Measurements from ENCODE around the gene SIKE1.
A peak's percentile ranks its signal among the peaks of the same experiment; 100 is the strongest.
"Not testable (repeated sequence)": the region's sequence is repeated elsewhere in the genome, so short reads cannot be mapped to it uniquely, and the experiment has no call there.

Gene SIKE1

GRCh38 chr1:114780344-114781226 lies at the start of gene SIKE1:
SIKE1 (minus strand) TSS chr1:114780685; CDS start chr1:114780607, 78 bp downstream.
- Histone ChIP-seq H3K4me1 (ENCODE audit: control insufficient read depth, low read depth, low read length) (no peaks in the 10 kb centered on the region), H3K36me3 (ENCODE audit: control insufficient read depth, low read depth, low read length) (peaks cover 23% of the 10 kb centered on the region), H3K4me3 (ENCODE audit: low read length) (peak within 1 kb of the TSS; percentile 87), H3K9me3 (ENCODE audit: control insufficient read depth, low read depth, low read length) (no peaks in the 10 kb centered on the region), H3K27ac (ENCODE audit: low read length) (no peak within 1 kb of the TSS), H3K9ac (ENCODE audit: low read length) (peak within 1 kb of the TSS; percentile 72), H3K27me3 (ENCODE audit: control insufficient read depth, insufficient read depth, low read length) (peaks cover 23% of the 10 kb centered on the region)

- H3K27me3 ChIP-seq (ENCODE audit: control insufficient read depth, insufficient read depth, low read length); H3K9me3 ChIP-seq (ENCODE audit: control insufficient read depth, low read depth, low read length); H3K4me1 ChIP-seq (ENCODE audit: control insufficient read depth, low read depth, low read length); H3K27ac ChIP-seq (ENCODE audit: low read length); H3K9ac ChIP-seq (ENCODE audit: low read length); H3K36me3 ChIP-seq (ENCODE audit: control insufficient read depth, low read depth, low read length); H3K4me3 ChIP-seq (ENCODE audit: low read length): not testable (repeated sequence)
These were observed 49.6 kb upstream of the SIKE1 start for GRCh38 chr1:114830075-114830474.

GRCh38 chr1:114828251-114828650 lies 47.8 kb upstream of the SIKE1 start:
- H3K4me3 ChIP-seq (ENCODE audit: low read length): no peak overlapping the region
- no peaks in the 10 kb centered on the region for H3K4me1 ChIP-seq (ENCODE audit: control insufficient read depth, low read depth, low read length)
- H3K27me3 ChIP-seq (ENCODE audit: control insufficient read depth, insufficient read depth, low read length): no peaks in the 10 kb centered on the region
- no peak overlapping the region for H3K27ac ChIP-seq (ENCODE audit: low read length)
- H3K9me3 ChIP-seq (ENCODE audit: control insufficient read depth, low read depth, low read length): peaks cover 9% of the 10 kb centered on the region
- H3K9ac ChIP-seq (ENCODE audit: low read length): no peak overlapping the region
- H3K36me3 ChIP-seq (ENCODE audit: control insufficient read depth, low read depth, low read length): no peaks in the 10 kb centered on the region

- Histone ChIP-seq H3K36me3 (ENCODE audit: control insufficient read depth, low read depth, low read length) (no peaks in the 10 kb centered on the region), H3K9me3 (ENCODE audit: control insufficient read depth, low read depth, low read length) (peaks cover 21% of the 10 kb centered on the region), H3K27ac (ENCODE audit: low read length) (no peak overlapping the region), H3K4me3 (ENCODE audit: low read length) (no peak overlapping the region), H3K4me1 (ENCODE audit: control insufficient read depth, low read depth, low read length) (no peaks in the 10 kb centered on the region), H3K9ac (ENCODE audit: low read length) (no peak overlapping the region), H3K27me3 (ENCODE audit: control insufficient read depth, insufficient read depth, low read length) (no peaks in the 10 kb centered on the region)
These were observed 41.5 kb upstream of the SIKE1 start for GRCh38 chr1:114821978-114822377.

GRCh38 chr1:114820392-114820791 lies 39.9 kb upstream of the SIKE1 start:
- Histone ChIP-seq H3K4me1 (ENCODE audit: control insufficient read depth, low read depth, low read length) (no peaks in the 10 kb centered on the region), H3K4me3 (ENCODE audit: low read length) (no peak overlapping the region), H3K27me3 (ENCODE audit: control insufficient read depth, insufficient read depth, low read length) (no peaks in the 10 kb centered on the region), H3K27ac (ENCODE audit: low read length) (no peak overlapping the region), H3K9ac (ENCODE audit: low read length) (no peak overlapping the region), H3K36me3 (ENCODE audit: control insufficient read depth, low read depth, low read length) (no peaks in the 10 kb centered on the region), H3K9me3 (ENCODE audit: control insufficient read depth, low read depth, low read length) (peaks cover 21% of the 10 kb centered on the region)

- Histone ChIP-seq H3K27me3 (ENCODE audit: control insufficient read depth, insufficient read depth, low read length) (no peaks in the 10 kb centered on the region), H3K36me3 (ENCODE audit: control insufficient read depth, low read depth, low read length) (no peaks in the 10 kb centered on the region), H3K4me3 (ENCODE audit: low read length) (no peak overlapping the region), H3K4me1 (ENCODE audit: control insufficient read depth, low read depth, low read length) (no peaks in the 10 kb centered on the region), H3K9ac (ENCODE audit: low read length) (no peak overlapping the region), H3K27ac (ENCODE audit: low read length) (no peak overlapping the region), H3K9me3 (ENCODE audit: control insufficient read depth, low read depth, low read length) (peaks cover 18% of the 10 kb centered on the region)
These were observed 39.4 kb upstream of the SIKE1 start for GRCh38 chr1:114819869-114820268.

- not testable (repeated sequence) for H3K27ac ChIP-seq (ENCODE audit: low read length); H3K9me3 ChIP-seq (ENCODE audit: control insufficient read depth, low read depth, low read length); H3K4me3 ChIP-seq (ENCODE audit: low read length); H3K27me3 ChIP-seq (ENCODE audit: control insufficient read depth, insufficient read depth, low read length); H3K36me3 ChIP-seq (ENCODE audit: control insufficient read depth, low read depth, low read length); H3K9ac ChIP-seq (ENCODE audit: low read length); H3K4me1 ChIP-seq (ENCODE audit: control insufficient read depth, low read depth, low read length)
These were observed 24.0 kb upstream of the SIKE1 start for GRCh38 chr1:114804449-114804848.

- no peak overlapping the region for H3K9ac ChIP-seq (ENCODE audit: low read length)
- no peak overlapping the region for H3K27ac ChIP-seq (ENCODE audit: low read length)
- no peaks in the 10 kb centered on the region for H3K9me3 ChIP-seq (ENCODE audit: control insufficient read depth, low read depth, low read length)
- no peaks in the 10 kb centered on the region for H3K27me3 ChIP-seq (ENCODE audit: control insufficient read depth, insufficient read depth, low read length)
- no peaks in the 10 kb centered on the region for H3K4me1 ChIP-seq (ENCODE audit: control insufficient read depth, low read depth, low read length)
- no peak overlapping the region for H3K4me3 ChIP-seq (ENCODE audit: low read length)
- H3K36me3 ChIP-seq (ENCODE audit: control insufficient read depth, low read depth, low read length): no peaks in the 10 kb centered on the region
These were observed 22.5 kb upstream of the SIKE1 start for GRCh38 chr1:114803001-114803400.

- Histone ChIP-seq H3K9me3 (ENCODE audit: control insufficient read depth, low read depth, low read length) (no peaks in the 10 kb centered on the region), H3K36me3 (ENCODE audit: control insufficient read depth, low read depth, low read length) (no peaks in the 10 kb centered on the region), H3K9ac (ENCODE audit: low read length) (no peak overlapping the region), H3K4me1 (ENCODE audit: control insufficient read depth, low read depth, low read length) (no peaks in the 10 kb centered on the region), H3K27ac (ENCODE audit: low read length) (no peak overlapping the region), H3K4me3 (ENCODE audit: low read length) (no peak overlapping the region), H3K27me3 (ENCODE audit: control insufficient read depth, insufficient read depth, low read length) (no peaks in the 10 kb centered on the region)
These were observed 13.6 kb upstream of the SIKE1 start for GRCh38 chr1:114794038-114794437.

GRCh38 chr1:114790581-114790980 lies 10.1 kb upstream of the SIKE1 start:
- not testable (repeated sequence) for H3K9ac ChIP-seq (ENCODE audit: low read length); H3K36me3 ChIP-seq (ENCODE audit: control insufficient read depth, low read depth, low read length); H3K9me3 ChIP-seq (ENCODE audit: control insufficient read depth, low read depth, low read length); H3K4me3 ChIP-seq (ENCODE audit: low read length); H3K4me1 ChIP-seq (ENCODE audit: control insufficient read depth, low read depth, low read length); H3K27me3 ChIP-seq (ENCODE audit: control insufficient read depth, insufficient read depth, low read length); H3K27ac ChIP-seq (ENCODE audit: low read length)

GRCh38 chr1:114786440-114786839 lies 6.0 kb upstream of the SIKE1 start:
- H3K36me3 ChIP-seq (ENCODE audit: control insufficient read depth, low read depth, low read length); H3K9me3 ChIP-seq (ENCODE audit: control insufficient read depth, low read depth, low read length); H3K9ac ChIP-seq (ENCODE audit: low read length); H3K27ac ChIP-seq (ENCODE audit: low read length); H3K4me1 ChIP-seq (ENCODE audit: control insufficient read depth, low read depth, low read length); H3K4me3 ChIP-seq (ENCODE audit: low read length): not testable (repeated sequence)
- peaks cover 20% of the 10 kb centered on the region for H3K27me3 ChIP-seq (ENCODE audit: control insufficient read depth, insufficient read depth, low read length)

- Histone ChIP-seq H3K36me3 (ENCODE audit: control insufficient read depth, low read depth, low read length) (peaks cover 16% of the 10 kb centered on the region), H3K4me3 (ENCODE audit: low read length) (no peak overlapping the region), H3K9ac (ENCODE audit: low read length) (no peak overlapping the region), H3K27ac (ENCODE audit: low read length) (no peak overlapping the region), H3K9me3 (ENCODE audit: control insufficient read depth, low read depth, low read length) (no peaks in the 10 kb centered on the region), H3K27me3 (ENCODE audit: control insufficient read depth, insufficient read depth, low read length) (peaks cover 23% of the 10 kb centered on the region), H3K4me1 (ENCODE audit: control insufficient read depth, low read depth, low read length) (no peaks in the 10 kb centered on the region)
These were observed 2.0 kb upstream of the SIKE1 start for GRCh38 chr1:114782476-114782875.
